Neural crest cell (in vitro differentiated cells): ENCODE measurements around the gene ANKRD13C. TPM values are rescaled to one million over a fixed set of nuclear protein-coding genes. Genes with fewer than 3 reads are reported as not detected.
A peak's percentile ranks its signal among the peaks of the same experiment; 100 is the strongest.

Experiments used
- DNase-seq: peaks from one replicate; pipeline ENCODE4 v3.0.0; 2021; ENCODE audit warnings: low read depth, mixed read lengths, low spot score
- H3K27ac Mint-ChIP-seq: one replicate; pipeline ENCODE4 v1.8.0; 2021; ENCODE audit warnings: mild to moderate bottlenecking, mixed read lengths; ENCODE audit not compliant: unreplicated experiment
- H3K27me3 Mint-ChIP-seq: 2 replicates; pipeline ENCODE4 v1.8.0; 2021; ENCODE audit warnings: low read depth, mild to moderate bottlenecking, mixed read lengths
- H3K36me3 Mint-ChIP-seq: 2 replicates; pipeline ENCODE4 v1.8.0; 2021; ENCODE audit warnings: low read depth, mild to moderate bottlenecking, mixed read lengths
- H3K4me1 Mint-ChIP-seq: 2 replicates; pipeline ENCODE4 v1.8.0; 2021; ENCODE audit warnings: mixed read lengths
- H3K4me3 Mint-ChIP-seq: one replicate; pipeline ENCODE4 v1.8.0; 2021; ENCODE audit warnings: mild to moderate bottlenecking, mixed read lengths
- H3K9me3 Mint-ChIP-seq: 2 replicates; pipeline ENCODE4 v1.8.0; 2021; ENCODE audit warnings: mixed read lengths
- CTCF ChIP-seq: fragments of 200-600 bp; sonication (generic); conservative IDR thresholded peaks from 2 replicates; pipeline ENCODE4 v1.5.0; 2021; ENCODE audit warnings: antibody characterized with exemption, mild to moderate bottlenecking
- long read RNA-seq: library from polyadenylated mRNA; unstranded; transcript quantifications from one replicate; pipeline ENCODE4 v2.0.0, GENCODE V29; 2020
- total RNA-seq: library from RNA; stranded (reverse); gene quantifications from 2 replicates; pipeline ENCODE4 v1.2.1, GENCODE V29; 2021

Gene ANKRD13C
- 21.5 and 22.4 TPM in 2 replicates for total RNA-seq
- long read RNA-seq, full-length matches to known transcripts, result 9 of 37 reads
- long read RNA-seq, partial matches to known transcripts, result 6 of 37 reads
- long read RNA-seq, other reads (novel, unspliced or antisense), result 22 of 37 reads

GRCh38 chr1:70354332-70355110, at the start of gene ANKRD13C:
Gene ANKRD13C (minus strand): TSS chr1:70354722. CDS start chr1:70354408, 314 bp downstream.
- peaks cover 36% of the 10 kb centered on the region for H3K4me1 Mint-ChIP-seq
- H3K36me3 Mint-ChIP-seq, result peaks cover 4% of the 10 kb centered on the region
- H3K27ac Mint-ChIP-seq, result peak within 1 kb of the TSS; percentile 98
- DNase-seq, result peak; percentile 89
- no peaks in the 10 kb centered on the region for H3K27me3 Mint-ChIP-seq
- TF ChIP-seq CTCF, result peak; percentile 38
- peak within 1 kb of the TSS; percentile 97 for H3K4me3 Mint-ChIP-seq
- H3K9me3 Mint-ChIP-seq, result no peaks in the 10 kb centered on the region

GRCh38 chr1:70403759-70404158, 49.2 kb upstream of the ANKRD13C start:
- peak overlapping the region; percentile 7 for H3K27ac Mint-ChIP-seq
- no peaks in the 10 kb centered on the region for H3K9me3 Mint-ChIP-seq
- H3K4me3 Mint-ChIP-seq, result no peak overlapping the region
- peaks cover 17% of the 10 kb centered on the region for H3K4me1 Mint-ChIP-seq
- TF ChIP-seq CTCF, result no peak
- no peaks in the 10 kb centered on the region for H3K27me3 Mint-ChIP-seq
- DNase-seq, result no peak
- no peaks in the 10 kb centered on the region for H3K36me3 Mint-ChIP-seq

- no peak overlapping the region for H3K27ac Mint-ChIP-seq
- peaks cover 17% of the 10 kb centered on the region for H3K4me1 Mint-ChIP-seq
- TF ChIP-seq CTCF, result no peak
- H3K4me3 Mint-ChIP-seq, result no peak overlapping the region
- no peaks in the 10 kb centered on the region for H3K27me3 Mint-ChIP-seq
- H3K36me3 Mint-ChIP-seq, result no peaks in the 10 kb centered on the region
- no peaks in the 10 kb centered on the region for H3K9me3 Mint-ChIP-seq
- no peak for DNase-seq
Observed at GRCh38 chr1:70401974-70402373, 47.5 kb upstream of the ANKRD13C start.

- no peak for DNase-seq
- Mint-ChIP-seq H3K9me3 (no peaks in the 10 kb centered on the region), H3K36me3 (no peaks in the 10 kb centered on the region), H3K4me1 (peaks cover 17% of the 10 kb centered on the region), H3K4me3 (no peak overlapping the region), H3K27ac (no peak overlapping the region), H3K27me3 (no peaks in the 10 kb centered on the region)
- TF ChIP-seq CTCF, result no peak
Observed at GRCh38 chr1:70400335-70400734, 45.8 kb upstream of the ANKRD13C start.

- Mint-ChIP-seq H3K9me3 (peaks cover 3% of the 10 kb centered on the region), H3K27me3 (no peaks in the 10 kb centered on the region), H3K36me3 (no peaks in the 10 kb centered on the region), H3K4me3 (no peak overlapping the region), H3K4me1 (peaks cover 17% of the 10 kb centered on the region), H3K27ac (no peak overlapping the region)
- TF ChIP-seq CTCF, result no peak
- DNase-seq, result no peak
Observed at GRCh38 chr1:70397013-70397412, 42.5 kb upstream of the ANKRD13C start.
